GM12874 (cell line): Measurements from ENCODE around the gene CSAD.

ENCODE experiments used
- CTCF ChIP-seq: IDR thresholded peaks from 2 replicates; pipeline ENCODE4 v1.5.1; 2011; ENCODE audit warnings: low read depth, mild to moderate bottlenecking, control low read depth, low read length, moderate library complexity; ENCODE audit not compliant: insufficient read depth

The CSAD gene

GRCh38 chr12:53210843-53211242 is 30.1 kb upstream of the CSAD start:
- TF ChIP-seq CTCF: no peak

GRCh38 chr12:53208877-53209463 is 28.2 kb upstream of the CSAD start:
- no peak for TF ChIP-seq CTCF

- TF ChIP-seq CTCF: no peak
Observed at GRCh38 chr12:53208435-53208834, 27.7 kb upstream of the CSAD start.

- no peak for TF ChIP-seq CTCF
Observed at GRCh38 chr12:53207042-53207441, 26.3 kb upstream of the CSAD start, which contains the start of gene ITGB7. Gene ITGB7 (minus strand): TSS chr12:53207251. CDS start chr12:53200443, 6,808 bp downstream.

GRCh38 chr12:53205747-53206419 is 25.2 kb upstream of the CSAD start:
- no peak for TF ChIP-seq CTCF

GRCh38 chr12:53204351-53204750 is 23.6 kb upstream of the CSAD start:
- TF ChIP-seq CTCF: no peak

GRCh38 chr12:53201639-53202038 is 20.9 kb upstream of the CSAD start:
- no peak for TF ChIP-seq CTCF
